GM21619 (cell line): Measurements from ENCODE around the gene SBF1.

Experiments used
- ATAC-seq: cut with Tn5 transposase; IDR thresholded peaks from one replicate; pipeline ENCODE4 v1.9.1; 2021; ENCODE audit not compliant: unreplicated experiment

Gene SBF1

DNA sequence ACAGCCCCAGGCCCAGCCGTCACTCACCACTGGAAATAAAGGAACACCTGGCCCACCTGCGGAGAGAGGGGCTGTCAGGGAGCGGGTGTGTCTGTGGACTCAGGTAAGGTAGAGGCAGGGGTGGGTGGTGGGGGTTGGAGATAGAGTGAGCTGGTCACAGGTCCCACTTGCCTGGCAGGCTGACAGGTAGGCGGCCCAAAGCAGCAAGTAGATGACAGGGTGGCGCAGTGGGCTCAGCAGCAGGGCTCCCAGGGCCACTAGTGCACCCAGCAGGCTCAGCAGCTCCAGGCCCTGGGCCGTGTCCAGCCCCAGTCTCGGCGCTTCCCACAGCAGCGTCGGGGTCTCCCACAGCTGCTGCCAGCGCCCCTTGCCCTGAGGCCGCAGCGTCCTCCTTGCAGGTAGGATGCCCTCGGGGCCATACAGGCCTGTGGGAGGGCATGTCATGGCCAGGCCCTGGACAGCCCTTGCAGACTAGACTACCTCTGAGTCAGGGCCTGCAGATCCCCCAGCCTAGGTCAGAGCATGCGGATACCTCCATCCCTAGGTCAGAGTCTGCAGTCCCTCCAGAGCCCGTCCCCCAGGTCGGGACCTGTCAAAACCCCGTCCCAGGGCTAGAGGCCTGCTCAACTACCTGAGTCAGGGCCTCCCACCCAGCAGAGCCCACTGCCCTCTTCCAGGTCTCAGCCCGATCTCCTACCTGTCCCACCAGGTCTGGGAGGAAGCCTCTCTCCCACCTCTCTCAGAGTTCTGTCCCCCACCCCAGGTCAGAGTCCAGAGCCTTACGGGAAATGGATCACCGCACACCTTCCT is 32.0 kb upstream of the SBF1 start:
- ATAC-seq: no peak

DNA sequence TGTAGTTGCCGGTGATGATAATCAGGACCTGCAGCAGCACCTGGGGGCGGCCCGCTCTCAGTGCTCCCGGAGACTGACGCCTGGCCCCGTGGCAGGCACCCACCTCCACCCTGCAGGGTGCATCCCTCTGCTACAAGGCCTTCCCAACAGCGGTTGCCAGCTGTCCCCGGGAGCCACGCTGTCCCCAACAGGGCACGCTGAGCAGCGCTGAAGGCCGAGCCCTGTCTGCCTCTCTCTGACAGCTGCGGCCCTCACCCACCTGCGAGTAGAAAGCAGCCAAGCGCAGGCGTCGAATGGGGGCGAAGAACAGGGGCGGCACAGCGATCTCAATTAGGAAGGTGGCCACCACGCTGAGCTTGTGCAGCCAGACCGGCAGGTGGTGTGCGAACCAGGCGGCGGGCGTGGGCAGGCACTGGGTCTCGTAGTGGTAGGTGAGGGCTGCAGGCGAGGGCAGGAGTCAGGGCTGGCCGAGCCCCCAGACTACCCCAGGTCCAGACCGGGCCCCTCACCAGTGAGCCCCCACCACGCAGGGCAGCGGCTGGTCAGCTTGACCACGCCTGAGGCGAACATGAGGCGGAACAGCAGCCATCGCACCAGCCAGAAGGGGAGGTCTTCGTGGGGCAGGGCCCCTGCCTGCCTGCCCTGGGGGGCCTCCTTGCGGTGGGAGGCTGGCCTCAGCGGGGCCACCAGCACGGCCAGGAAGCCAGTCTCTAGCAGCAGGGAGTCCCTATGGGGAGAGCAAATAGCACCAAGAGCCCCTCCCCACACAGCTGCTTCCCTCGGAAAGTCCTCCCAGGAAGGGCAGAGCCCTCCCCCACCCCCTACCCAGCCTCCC is 31.2 kb upstream of the SBF1 start:
- no peak for ATAC-seq

DNA sequence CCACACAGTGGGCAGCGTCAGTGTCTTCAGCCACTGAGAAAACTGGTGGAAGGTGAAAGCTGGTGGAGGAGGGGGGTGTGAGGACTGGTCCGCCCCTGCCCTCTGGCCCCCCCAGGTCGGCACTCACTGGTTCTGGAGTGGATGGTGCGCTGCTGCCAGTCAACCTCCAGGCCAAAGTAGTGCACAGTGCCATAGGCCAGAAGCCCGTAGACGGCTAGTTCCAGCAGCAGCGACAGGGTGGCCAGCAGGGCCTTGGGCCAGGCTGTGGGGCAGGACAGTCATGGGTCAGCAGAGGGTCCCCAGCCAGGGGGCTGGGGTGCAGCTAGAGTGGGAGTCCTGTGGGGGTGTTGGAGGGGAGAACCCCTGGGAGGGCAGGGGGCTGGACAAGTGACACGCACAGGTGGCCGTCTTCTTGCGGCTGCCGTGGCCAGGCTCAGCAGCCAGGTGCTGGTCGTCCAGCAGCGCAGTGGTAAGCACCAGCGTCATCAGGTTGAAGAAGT is 30.5 kb upstream of the SBF1 start:
- ATAC-seq: no peak

DNA sequence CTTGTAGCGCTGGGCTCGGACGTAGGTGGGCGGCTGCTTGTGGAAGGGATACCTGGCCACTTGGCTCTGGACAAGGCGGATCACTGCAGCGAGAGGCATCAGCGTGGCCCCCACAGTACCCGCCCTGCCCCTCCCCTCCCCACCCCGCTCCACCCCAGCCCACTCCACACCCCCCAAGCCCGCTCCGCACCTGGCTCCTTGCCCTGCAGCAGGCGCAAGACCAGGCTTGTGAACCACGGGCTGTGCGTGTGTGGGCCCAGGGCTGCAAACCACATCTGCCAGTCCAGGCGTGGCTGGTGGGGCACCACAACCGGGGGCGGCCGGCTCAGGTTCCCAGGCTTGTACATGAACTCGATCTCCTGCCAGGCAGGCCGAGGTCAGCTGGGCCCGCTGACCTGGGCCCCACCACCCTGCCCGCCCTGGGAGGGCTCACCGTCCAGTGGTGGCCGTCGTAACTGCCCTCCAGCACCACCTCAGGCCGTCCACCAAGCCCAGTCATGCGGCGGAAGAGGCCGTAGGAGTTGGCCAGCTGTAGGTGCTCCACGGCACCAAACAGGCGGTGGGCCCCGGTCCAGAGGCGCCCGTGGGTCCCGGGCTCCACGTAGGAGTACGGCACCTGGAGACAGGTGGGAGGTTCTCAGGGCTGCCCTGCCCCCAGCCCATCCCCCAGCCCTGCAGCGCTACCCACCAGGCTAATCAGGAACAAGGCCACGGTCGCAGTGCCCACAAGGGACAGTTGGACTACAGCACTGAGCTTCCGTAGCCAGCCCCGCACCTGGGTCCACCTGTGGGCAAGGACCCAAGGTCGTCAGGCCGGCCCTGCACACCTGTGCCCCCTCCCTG is 29.8 kb upstream of the SBF1 start:
- ATAC-seq: no peak

DNA sequence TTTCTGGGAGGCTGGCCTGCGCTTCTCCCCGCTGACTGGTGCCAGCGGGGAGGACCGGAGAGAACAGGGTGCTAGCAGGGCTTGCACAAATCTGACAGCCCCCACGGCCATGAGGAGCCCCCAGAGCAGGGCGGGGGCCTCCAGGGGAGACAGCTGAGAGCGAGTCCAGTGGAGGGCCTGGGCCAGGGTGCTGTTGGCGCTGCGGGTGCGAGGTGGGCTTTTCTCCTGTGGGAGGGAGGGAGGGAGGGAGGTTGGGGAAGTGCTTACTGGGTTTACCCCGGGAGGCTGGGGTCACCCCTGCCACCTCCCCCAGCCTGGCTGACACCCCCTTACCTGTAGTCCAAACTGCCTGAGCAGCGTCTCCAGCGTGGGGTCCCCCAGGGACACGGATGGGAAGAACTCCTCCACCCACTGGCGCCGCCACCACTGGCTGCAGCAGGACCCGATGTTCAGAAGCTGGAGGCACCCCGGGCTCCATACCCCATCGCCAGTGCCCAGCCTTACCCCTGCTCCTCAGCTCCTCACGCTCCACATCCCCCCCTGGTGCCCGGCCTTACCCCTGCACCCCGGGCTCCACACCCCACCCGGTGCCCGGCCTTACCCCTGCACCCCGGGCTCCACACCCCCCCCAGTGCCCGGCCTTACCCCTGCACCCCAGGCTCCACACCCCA is 28.8 kb upstream of the SBF1 start:
- ATAC-seq: no peak

- ATAC-seq: no peak
These were observed 28.0 kb upstream of the SBF1 start for GRCh38 chr22:50502628-50503474.

- no peak for ATAC-seq
These were observed 27.3 kb upstream of the SBF1 start for GRCh38 chr22:50502096-50502495.

DNA sequence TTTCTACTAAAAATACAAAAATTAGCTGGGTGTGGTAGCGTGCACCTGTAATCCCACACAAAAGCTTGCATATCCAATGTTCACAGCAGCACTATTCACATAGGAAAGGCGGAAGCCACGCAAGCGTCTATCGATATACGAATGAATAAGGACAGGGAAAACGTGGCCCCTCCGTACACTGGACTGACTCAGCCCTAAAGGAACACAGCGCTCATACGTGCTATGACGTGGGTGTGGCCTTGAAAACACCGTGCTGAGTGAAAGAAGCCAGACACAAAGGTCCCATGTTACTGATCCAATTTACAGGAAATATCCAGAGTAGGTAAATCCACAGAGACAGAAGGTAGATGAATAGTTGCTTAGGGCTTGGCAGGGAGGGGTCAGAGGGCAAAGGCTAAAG is 25.6 kb upstream of the SBF1 start:
- ATAC-seq: no peak

DNA sequence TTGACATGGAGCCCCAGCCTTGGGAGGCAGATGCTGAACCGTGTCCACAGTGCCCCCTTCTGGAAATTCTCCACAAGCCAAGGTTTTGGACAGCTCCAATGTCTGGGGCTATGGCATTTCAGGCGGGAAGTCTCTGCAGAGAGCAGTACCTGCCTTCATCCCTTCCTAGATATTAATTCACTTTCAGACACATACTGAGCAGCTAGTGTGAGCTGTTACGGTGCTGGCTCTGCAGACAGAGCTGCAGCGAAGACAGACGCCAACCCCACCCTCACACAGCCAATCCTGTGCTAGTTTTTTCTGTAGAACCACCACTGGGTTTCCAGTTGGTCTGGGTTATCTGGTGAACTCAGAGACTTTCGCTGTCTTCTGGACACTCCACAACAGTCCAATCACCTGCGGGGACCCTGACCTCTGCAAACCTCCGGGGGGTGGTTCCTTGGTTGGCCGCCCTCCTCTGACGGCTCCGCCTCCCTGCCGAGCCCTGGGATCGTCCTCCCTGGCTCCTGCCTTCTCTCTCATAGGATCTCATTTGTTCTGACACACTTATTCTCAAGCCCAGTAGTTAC is 23.6 kb upstream of the SBF1 start:
- ATAC-seq: no peak

- no peak for ATAC-seq
These were observed 22.3 kb upstream of the SBF1 start for GRCh38 chr22:50497093-50497492.

GRCh38 chr22:50490531-50491308 is 15.9 kb upstream of the SBF1 start:
- ATAC-seq: no peak

DNA sequence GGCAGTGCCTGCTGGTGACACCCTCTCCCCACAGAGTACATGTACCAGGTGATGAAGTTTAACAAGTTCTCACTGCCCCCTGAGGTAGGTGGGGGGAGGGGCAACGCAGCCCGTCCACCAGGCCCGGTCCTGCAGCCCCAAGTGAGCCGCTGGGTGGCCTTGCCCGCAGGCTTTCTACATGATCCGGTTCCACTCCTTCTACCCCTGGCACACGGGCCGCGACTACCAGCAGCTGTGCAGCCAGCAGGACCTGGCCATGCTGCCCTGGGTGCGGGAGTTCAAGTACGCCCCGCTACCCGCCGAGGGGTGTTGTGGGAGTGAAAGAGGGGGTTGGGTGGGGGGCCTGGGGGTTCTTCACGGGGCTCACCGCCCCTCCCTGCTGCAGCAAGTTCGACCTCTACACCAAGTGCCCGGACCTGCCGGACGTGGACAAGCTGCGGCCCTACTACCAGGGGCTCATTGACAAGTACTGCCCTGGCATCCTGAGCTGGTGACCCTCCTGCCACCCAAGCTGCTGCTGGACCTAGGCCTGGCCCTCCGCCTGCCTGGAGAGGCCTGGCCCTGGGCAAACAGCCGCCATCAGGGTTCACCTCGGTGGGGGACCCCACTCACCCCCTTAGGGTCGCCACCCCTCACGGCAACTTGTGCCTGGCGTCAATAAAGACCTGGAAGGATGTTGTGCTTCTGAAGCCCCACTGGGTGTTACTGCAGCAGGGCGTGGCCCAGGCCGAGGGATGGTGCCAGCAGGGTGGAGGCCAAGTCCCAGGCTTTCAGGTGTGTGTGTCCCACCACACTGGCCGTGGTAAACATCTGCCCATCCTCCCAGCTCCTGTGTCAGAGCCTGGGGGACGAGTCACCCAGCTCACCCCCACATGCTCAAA is 14.8 kb upstream of the SBF1 start:
- ATAC-seq: no peak

- ATAC-seq: no peak
These were observed 14.1 kb upstream of the SBF1 start for GRCh38 chr22:50488886-50489285.

DNA sequence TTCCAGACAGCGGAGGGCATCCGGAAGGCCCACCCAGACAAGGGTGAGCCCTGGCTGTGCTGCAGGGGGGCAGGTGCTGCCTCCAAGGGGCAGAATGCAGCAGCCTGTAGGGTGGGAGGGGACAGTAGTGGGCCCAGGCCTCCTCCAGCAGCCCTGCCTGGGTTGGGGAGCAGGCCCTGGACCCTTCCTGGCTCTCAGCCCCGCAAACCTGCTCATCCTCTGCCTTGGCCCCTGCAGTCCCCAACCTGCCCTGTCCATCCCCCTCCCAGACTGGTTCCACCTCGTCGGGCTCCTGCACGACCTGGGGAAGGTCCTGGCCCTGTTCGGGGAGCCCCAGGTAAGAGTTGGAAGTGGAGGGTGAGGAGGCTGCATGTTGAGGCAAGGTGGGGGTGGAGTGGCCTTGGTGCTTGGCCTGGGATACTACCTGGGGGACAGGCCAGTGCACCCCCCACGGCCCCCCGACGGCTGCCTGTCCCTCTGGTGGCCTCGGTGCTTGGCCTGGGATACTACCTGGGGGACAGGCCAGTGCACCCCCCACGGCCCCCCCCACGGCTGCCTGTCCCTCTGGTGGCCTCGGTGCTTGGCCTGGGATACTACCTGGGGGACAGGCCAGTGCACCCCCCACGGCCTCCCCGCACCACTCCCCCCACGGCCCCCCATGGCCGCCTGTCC is 13.3 kb upstream of the SBF1 start:
- no peak for ATAC-seq

GRCh38 chr22:50487290-50488005 is 12.6 kb upstream of the SBF1 start:
- no peak for ATAC-seq

GRCh38 chr22:50486561-50487289 is 11.9 kb upstream of the SBF1 start, which contains the start of gene MIOX:
Gene MIOX (plus strand): TSS chr22:50486859. CDS start chr22:50486898, 39 bp downstream.
- ATAC-seq: no peak
